Caco-2 (cell line): ENCODE measurements around the gene CHRNA7. TPM values are rescaled to one million over a fixed set of nuclear protein-coding genes. Genes with fewer than 3 reads are reported as not detected.

Source experiments
- BruUV-seq: library from RNA; stranded (reverse); fragments of 400-500 nt; replicated peaks from 2 replicates; lab custom pipeline; 2021; lab: Mats Ljungman, UMichigan
- CTCF ChIA-PET: fragments of 300-600 bp; sonication (Branson Sonifier 250); formaldehyde crosslinking; loops from one replicate; lab custom pipeline; 2022; ENCODE audit warnings: antibody characterized with exemption; lab: Charles Lee
- POLR2A ChIA-PET: fragments of 300-600 bp; sonication (Branson Sonifier 250); formaldehyde crosslinking; loops from one replicate; lab custom pipeline; 2022; ENCODE audit warnings: antibody characterized with exemption; lab: Charles Lee
- DNase-seq, 2 experiments: peaks; one replicate each; pipeline versions ENCODE4 v3.0.0 to v3.0.0-alpha.2; 2020 to 2022
- H3K27me3 ChIP-seq: replicated peaks from 2 replicates; pipeline ENCODE4 v1.6.0; 2011; ENCODE audit warnings: low read length; ENCODE audit not compliant: control insufficient read depth, insufficient read depth
- H3K36me3 ChIP-seq: 2 replicates; pipeline ENCODE4 v1.5.1; 2011; ENCODE audit warnings: low read length; ENCODE audit not compliant: control insufficient read depth, insufficient read depth
- H3K4me1 ChIP-seq: fragments of 250-450 bp; sonication (Bioruptor Pico); 2 replicates; pipeline ENCODE4 v1.5.1; 2020; ENCODE audit warnings: mild to moderate bottlenecking
- H3K4me3 ChIP-seq: 2 replicates; pipeline ENCODE4 v1.5.1; 2011; ENCODE audit warnings: low read depth, mild to moderate bottlenecking, control low read depth, low read length
- H3K9me3 ChIP-seq: fragments of 250-450 bp; sonication (Bioruptor Pico); 2 replicates; pipeline ENCODE4 v1.5.1; 2020; ENCODE audit warnings: mild to moderate bottlenecking, moderate library complexity
- H3K27ac Mint-ChIP-seq: one replicate; pipeline ENCODE4 v1.8.0; 2022; ENCODE audit warnings: mixed read lengths; ENCODE audit not compliant: unreplicated experiment
- H3K27me3 Mint-ChIP-seq: one replicate; pipeline ENCODE4 v1.8.0; 2022; ENCODE audit warnings: mixed read lengths; ENCODE audit not compliant: insufficient read depth, unreplicated experiment
- H3K36me3 Mint-ChIP-seq: one replicate; pipeline ENCODE4 v1.8.0; 2022; ENCODE audit warnings: mild to moderate bottlenecking, mixed read lengths; ENCODE audit not compliant: insufficient read depth, unreplicated experiment
- H3K4me1 Mint-ChIP-seq: one replicate; pipeline ENCODE4 v1.8.0; 2022; ENCODE audit warnings: low read depth, mixed read lengths; ENCODE audit not compliant: unreplicated experiment
- H3K4me3 Mint-ChIP-seq: one replicate; pipeline ENCODE4 v1.8.0; 2022; ENCODE audit warnings: mild to moderate bottlenecking, moderate library complexity, mixed read lengths; ENCODE audit not compliant: unreplicated experiment
- H3K9me3 Mint-ChIP-seq: one replicate; pipeline ENCODE4 v1.8.0; 2022; ENCODE audit warnings: mixed read lengths; ENCODE audit not compliant: unreplicated experiment
- intact Hi-C: fragments of 100-400 bp; cut with micrococcal nuclease; formaldehyde crosslinking; loops from one replicate; pipeline ENCODE4 v1.10.0; 2022; ENCODE audit not compliant: unreplicated experiment
- total RNA-seq: library from RNA; stranded (reverse); gene quantifications from 2 replicates; pipeline ENCODE4 v1.2.3, GENCODE V29; 2022
- TF ChIP-seq, protein P1 (sequence below), 2 experiments: fragments of 200-600 bp in 1 of 2; IDR thresholded peaks; 1 replicate in 1 of 2; 2 replicates in 1 of 2; pipeline versions ENCODE4 v1.5.1 to v1.8.0; 2011 to 2022; ENCODE audit warnings: antibody characterized with exemption in 1 of 2, control low read depth in 1 of 2, inconsistent platforms in 1 of 2, low read depth in 1 of 2, low read length in 1 of 2, mild to moderate bottlenecking in 1 of 2, moderate library complexity in 1 of 2; ENCODE audit not compliant: insufficient read depth in 1 of 2, severe bottlenecking in 1 of 2, unreplicated experiment in 1 of 2

The CHRNA7 gene
- total RNA-seq, 1 experiment from 2014 or later: 0.11 TPM

- H3K36me3 Mint-ChIP-seq: no peaks in the 10 kb centered on the region
- no peak overlapping the region for H3K27ac Mint-ChIP-seq
- TF ChIP-seq, protein P1, sequence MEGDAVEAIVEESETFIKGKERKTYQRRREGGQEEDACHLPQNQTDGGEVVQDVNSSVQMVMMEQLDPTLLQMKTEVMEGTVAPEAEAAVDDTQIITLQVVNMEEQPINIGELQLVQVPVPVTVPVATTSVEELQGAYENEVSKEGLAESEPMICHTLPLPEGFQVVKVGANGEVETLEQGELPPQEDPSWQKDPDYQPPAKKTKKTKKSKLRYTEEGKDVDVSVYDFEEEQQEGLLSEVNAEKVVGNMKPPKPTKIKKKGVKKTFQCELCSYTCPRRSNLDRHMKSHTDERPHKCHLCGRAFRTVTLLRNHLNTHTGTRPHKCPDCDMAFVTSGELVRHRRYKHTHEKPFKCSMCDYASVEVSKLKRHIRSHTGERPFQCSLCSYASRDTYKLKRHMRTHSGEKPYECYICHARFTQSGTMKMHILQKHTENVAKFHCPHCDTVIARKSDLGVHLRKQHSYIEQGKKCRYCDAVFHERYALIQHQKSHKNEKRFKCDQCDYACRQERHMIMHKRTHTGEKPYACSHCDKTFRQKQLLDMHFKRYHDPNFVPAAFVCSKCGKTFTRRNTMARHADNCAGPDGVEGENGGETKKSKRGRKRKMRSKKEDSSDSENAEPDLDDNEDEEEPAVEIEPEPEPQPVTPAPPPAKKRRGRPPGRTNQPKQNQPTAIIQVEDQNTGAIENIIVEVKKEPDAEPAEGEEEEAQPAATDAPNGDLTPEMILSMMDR (IDR thresholded peaks at IDR 0.05; ENCODE audit: insufficient read depth in 1 of 2, low read depth in 1 of 2, low read length in 1 of 2, severe bottlenecking in 1 of 2, unreplicated experiment in 1 of 2): no peak
- no peak overlapping the region for H3K4me3 Mint-ChIP-seq
- ChIA-PET CTCF (no interaction called here), POLR2A (no interaction called here)
- Histone ChIP-seq H3K27me3 (no peaks in the 10 kb centered on the region), H3K36me3 (no peaks in the 10 kb centered on the region), H3K4me3 (no peak overlapping the region), H3K4me1 (no peaks in the 10 kb centered on the region), H3K9me3 (no peaks in the 10 kb centered on the region)
- H3K4me1 Mint-ChIP-seq: no peaks in the 10 kb centered on the region
- no peak for DNase-seq
- peaks cover 5% of the 10 kb centered on the region for H3K27me3 Mint-ChIP-seq
- H3K9me3 Mint-ChIP-seq: no peaks in the 10 kb centered on the region
- BruUV-seq: no TSS peak
- intact Hi-C loops: no loop called here
These were observed 32.6 kb upstream of the CHRNA7 start for GRCh38 chr15:31997711-31998110.

DNA sequence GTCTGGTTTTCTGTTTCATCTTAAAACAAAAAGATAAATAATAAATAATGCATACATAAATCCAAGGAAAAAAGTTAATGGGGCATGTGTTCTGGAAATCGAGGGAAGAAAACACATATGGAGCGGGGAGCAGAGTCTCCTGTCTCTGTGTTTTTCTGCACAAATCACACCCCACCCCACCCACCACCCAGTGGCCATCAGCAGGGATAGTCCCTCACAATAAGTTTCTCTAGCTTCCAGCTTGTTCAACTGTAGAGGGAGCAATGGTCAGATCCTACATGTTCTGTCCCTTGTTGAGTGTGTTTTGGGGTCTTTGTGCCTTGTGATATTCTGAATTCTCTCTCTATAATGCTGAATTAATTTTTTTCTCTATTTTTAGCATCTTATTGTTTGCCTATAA is 26.8 kb upstream of the CHRNA7 start:
- Mint-ChIP-seq H3K9me3 (no peaks in the 10 kb centered on the region), H3K4me3 (no peak overlapping the region), H3K4me1 (no peaks in the 10 kb centered on the region), H3K27ac (no peak overlapping the region), H3K36me3 (no peaks in the 10 kb centered on the region), H3K27me3 (peaks cover 14% of the 10 kb centered on the region)
- H3K4me3 ChIP-seq: no peak overlapping the region
- H3K27me3 ChIP-seq: no peaks in the 10 kb centered on the region
- H3K4me1 ChIP-seq: no peaks in the 10 kb centered on the region
- POLR2A ChIA-PET: no interaction called here
- TF ChIP-seq, protein P1 (IDR thresholded peaks at IDR 0.05; ENCODE audit: insufficient read depth in 1 of 2, low read depth in 1 of 2, low read length in 1 of 2, severe bottlenecking in 1 of 2, unreplicated experiment in 1 of 2): no peak
- no peaks in the 10 kb centered on the region for H3K9me3 ChIP-seq
- DNase-seq: no peak
- intact Hi-C loops: no loop called here
- CTCF ChIA-PET: no interaction called here
- no TSS peak for BruUV-seq
- H3K36me3 ChIP-seq: no peaks in the 10 kb centered on the region

DNA sequence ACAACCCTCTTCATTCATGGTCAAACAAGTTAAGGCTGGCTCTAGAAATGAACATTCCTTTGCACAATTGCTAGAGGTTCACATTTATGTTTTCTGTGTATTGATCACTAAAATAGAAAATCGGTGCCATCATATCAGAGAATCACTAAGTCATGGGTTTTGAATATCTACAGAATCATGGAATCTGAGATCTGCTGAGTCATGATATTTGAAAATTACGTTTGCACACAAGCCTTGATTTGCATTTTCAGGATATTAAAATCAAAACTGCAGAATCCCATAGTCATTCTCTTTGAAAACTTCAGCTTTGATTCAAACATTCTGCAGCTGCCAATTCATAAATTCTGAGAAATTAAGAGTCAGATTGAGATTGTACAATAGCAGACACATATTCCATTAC is 26.1 kb upstream of the CHRNA7 start:
- intact Hi-C loops: no loop called here
- no TSS peak for BruUV-seq
- no peaks in the 10 kb centered on the region for H3K9me3 ChIP-seq
- Mint-ChIP-seq H3K36me3 (no peaks in the 10 kb centered on the region), H3K4me1 (no peaks in the 10 kb centered on the region), H3K27ac (no peak overlapping the region), H3K4me3 (no peak overlapping the region), H3K9me3 (no peaks in the 10 kb centered on the region), H3K27me3 (peaks cover 14% of the 10 kb centered on the region)
- ChIA-PET CTCF (no interaction called here), POLR2A (no interaction called here)
- H3K36me3 ChIP-seq: no peaks in the 10 kb centered on the region
- DNase-seq: no peak
- no peaks in the 10 kb centered on the region for H3K27me3 ChIP-seq
- TF ChIP-seq, protein P1 (IDR thresholded peaks at IDR 0.05; ENCODE audit: insufficient read depth in 1 of 2, low read depth in 1 of 2, low read length in 1 of 2, severe bottlenecking in 1 of 2, unreplicated experiment in 1 of 2): no peak
- no peak overlapping the region for H3K4me3 ChIP-seq
- no peaks in the 10 kb centered on the region for H3K4me1 ChIP-seq
